H1 (cell line): ENCODE data around the gene TMIGD2. TPM values are rescaled to one million over a fixed set of nuclear protein-coding genes. Genes with fewer than 3 reads are reported as not detected.
A peak's percentile ranks its signal among the peaks of the same experiment; 100 is the strongest.

Source experiments
- CTCF ChIA-PET: fragments of 300-600 bp; sonication (Branson Sonifier 250); formaldehyde crosslinking; loops from one replicate; lab custom pipeline; 2021; ENCODE audit not compliant: partially characterized antibody; lab: Charles Lee
- POLR2A ChIA-PET: fragments of 300-600 bp; sonication (Branson Sonifier 250); formaldehyde crosslinking; loops from one replicate; lab custom pipeline; 2021; ENCODE audit warnings: inconsistent platforms; ENCODE audit not compliant: partially characterized antibody; lab: Charles Lee
- DNase-seq, 2 experiments: peaks; one replicate each; pipeline versions ENCODE4 v3.0.0 to v3.0.0-alpha.2; 2010 to 2022; ENCODE audit warnings: low spot score in 2 of 2, low read depth in 1 of 2, mixed read lengths in 1 of 2
- FAIRE-seq: peaks from 2 replicates; lab custom pipeline; 2011; peaks lifted over from hg19 to GRCh38; lab: Jason Lieb, UNC
- H2AFZ ChIP-seq: 2 replicates; pipeline ENCODE4 v1.8.1; 2012; ENCODE audit warnings: low read length, inconsistent platforms
- H2AK5ac ChIP-seq: 2 replicates; pipeline ENCODE4 v1.6.1; 2013; ENCODE audit warnings: low read depth, low read length
- H2BK120ac ChIP-seq: replicated peaks from 2 replicates; pipeline ENCODE3; 2013; ENCODE audit warnings: low read depth, low read length, inconsistent platforms
- H2BK12ac ChIP-seq: 2 replicates; pipeline ENCODE4 v1.6.1; 2013; ENCODE audit warnings: low read depth, low read length
- H2BK15ac ChIP-seq: 2 replicates; pipeline ENCODE4 v1.6.1; 2013; ENCODE audit warnings: low read length
- H2BK20ac ChIP-seq: 2 replicates; pipeline ENCODE4 v1.6.1; 2013; ENCODE audit warnings: low read length
- H2BK5ac ChIP-seq: 2 replicates; pipeline ENCODE4 v1.6.1; 2013; ENCODE audit warnings: low read depth, low read length
- H3K14ac ChIP-seq: 2 replicates; pipeline ENCODE4 v1.6.1; 2013; ENCODE audit warnings: inconsistent platforms; ENCODE audit not compliant: insufficient read length
- H3K18ac ChIP-seq: 2 replicates; pipeline ENCODE4 v1.6.1; 2013; ENCODE audit warnings: low read length; ENCODE audit errors: extremely low read depth
- H3K23ac ChIP-seq: 2 replicates; pipeline ENCODE4 v1.6.1; 2013; ENCODE audit warnings: inconsistent platforms; ENCODE audit not compliant: insufficient read length
- H3K23me2 ChIP-seq: 2 replicates; pipeline ENCODE4 v1.6.1; 2013; ENCODE audit warnings: low read depth, low read length
- H3K27ac ChIP-seq: 2 replicates; pipeline ENCODE4 v1.6.1; 2011; ENCODE audit warnings: low read depth, low read length, inconsistent platforms
- H3K27me3 ChIP-seq, 4 experiments: replicated peaks in 1 of 4; 1 replicate in 1 of 4; 2 replicates in 3 of 4; pipeline versions ENCODE4 v1.6.1 to v1.8.1; 2011 to 2013; ENCODE audit warnings: low read length in 3 of 4, mild to moderate bottlenecking in 3 of 4, inconsistent platforms in 2 of 4, mixed read lengths in 2 of 4, moderate library complexity in 1 of 4; ENCODE audit not compliant: control insufficient read depth in 3 of 4, insufficient read depth in 3 of 4; ENCODE audit errors: extremely low read depth in 1 of 4
- H3K36me3 ChIP-seq, 4 experiments: 2 replicates each; pipeline versions ENCODE4 v1.6.1 to v1.8.1; 2011 to 2013; ENCODE audit warnings: mild to moderate bottlenecking in 4 of 4, low read length in 3 of 4, moderate library complexity in 2 of 4, control low read depth in 1 of 4, inconsistent platforms in 1 of 4; ENCODE audit not compliant: insufficient read depth in 4 of 4, control insufficient read depth in 2 of 4
- H3K4ac ChIP-seq: replicated peaks from 2 replicates; pipeline ENCODE3; 2013; ENCODE audit warnings: low read length, low read depth, mixed read lengths, inconsistent platforms; ENCODE audit not compliant: insufficient read length
- H3K4me1 ChIP-seq, 4 experiments: replicated peaks in 1 of 4; 1 replicate in 1 of 4; 2 replicates in 3 of 4; pipeline versions ENCODE4 v1.6.1 to v1.8.1; 2011 to 2013; ENCODE audit warnings: low read length in 3 of 4, inconsistent platforms in 2 of 4, mixed read lengths in 1 of 4; ENCODE audit not compliant: insufficient read depth in 4 of 4, control insufficient read depth in 3 of 4
- H3K4me2 ChIP-seq, 2 experiments: 2 replicates each; pipeline versions ENCODE4 v1.6.1 to v1.8.1; 2011 to 2013; ENCODE audit warnings: low read depth in 2 of 2, low read length in 2 of 2, control low read depth in 1 of 2, inconsistent platforms in 1 of 2, mild to moderate bottlenecking in 1 of 2; ENCODE audit not compliant: insufficient read depth in 1 of 2
- H3K4me3 ChIP-seq, 4 experiments: fragments of 200-600, 300-600 bp in 1 of 4; sonication (generic), shearing (Covaris generic), sonication (Bioruptor Twin) in 1 of 4; 2 replicates each; pipeline versions ENCODE4 v1.5.1 to v1.8.1; 2011 to 2016; ENCODE audit warnings: low read length in 4 of 4, low read depth in 3 of 4, control low read depth in 2 of 4, inconsistent platforms in 2 of 4, mild to moderate bottlenecking in 2 of 4, mixed read lengths in 1 of 4, moderate library complexity in 1 of 4; ENCODE audit not compliant: insufficient read depth in 2 of 4; ENCODE audit errors: extremely low read depth in 1 of 4
- H3K56ac ChIP-seq: replicated peaks from 2 replicates; pipeline ENCODE3; 2013; ENCODE audit warnings: low read depth, mild to moderate bottlenecking, mixed read lengths, low read length, inconsistent platforms; ENCODE audit not compliant: insufficient read length
- H3K79me1 ChIP-seq: 2 replicates; pipeline ENCODE4 v1.6.1; 2013; ENCODE audit warnings: low read depth, low read length, control low read depth
- H3K79me2 ChIP-seq, 2 experiments: 2 replicates each; pipeline versions ENCODE4 v1.6.1 to v1.8.1; 2012 to 2013; ENCODE audit warnings: low read length in 2 of 2, mild to moderate bottlenecking in 2 of 2, inconsistent platforms in 1 of 2; ENCODE audit not compliant: insufficient read depth in 2 of 2, control insufficient read depth in 1 of 2
- H3K9ac ChIP-seq, 4 experiments: replicated peaks in 1 of 4; 1 replicate in 1 of 4; 2 replicates in 3 of 4; pipeline versions ENCODE4 v1.6.1 to v1.8.1; 2011 to 2013; ENCODE audit warnings: low read depth in 3 of 4, low read length in 3 of 4, control low read depth in 2 of 4, mild to moderate bottlenecking in 2 of 4, moderate library complexity in 2 of 4, inconsistent platforms in 1 of 4; ENCODE audit errors: extremely low read depth in 1 of 4
- H3K9me3 ChIP-seq, 2 experiments: 2 replicates each; pipeline versions ENCODE4 v1.6.1 to v1.8.1; 2012 to 2013; ENCODE audit warnings: mild to moderate bottlenecking in 2 of 2, moderate library complexity in 2 of 2, control low read depth in 1 of 2, inconsistent platforms in 1 of 2, low read depth in 1 of 2, low read length in 1 of 2, mixed read lengths in 1 of 2; ENCODE audit not compliant: insufficient read depth in 2 of 2
- H4K20me1 ChIP-seq, 2 experiments: replicated peaks in 1 of 2; 2 replicates each; pipeline versions ENCODE3 to v1.8.1; 2011 to 2013; ENCODE audit warnings: inconsistent platforms in 2 of 2, low read length in 2 of 2, mild to moderate bottlenecking in 1 of 2; ENCODE audit not compliant: insufficient read depth in 2 of 2, control insufficient read depth in 1 of 2
- H4K5ac ChIP-seq: 2 replicates; pipeline ENCODE4 v1.6.1; 2013; ENCODE audit warnings: low read length, low read depth, mixed read lengths, inconsistent platforms; ENCODE audit not compliant: insufficient read length
- H4K8ac ChIP-seq: 2 replicates; pipeline ENCODE4 v1.8.0; 2013; ENCODE audit warnings: mild to moderate bottlenecking, moderate library complexity, low read length, inconsistent platforms; ENCODE audit not compliant: insufficient read depth; ENCODE audit errors: extremely low read depth
- H4K91ac ChIP-seq: replicated peaks from 2 replicates; pipeline ENCODE3; 2013; ENCODE audit warnings: low read length, mixed read lengths, inconsistent platforms; ENCODE audit not compliant: insufficient read length
- ASH2L ChIP-seq: fragments of 200-600, 300-600 bp; sonication (generic); IDR thresholded peaks from one replicate; pipeline ENCODE4 v1.7.1; 2017; ENCODE audit warnings: low read length
- CBX5 ChIP-seq: fragments of 300-800, 300-1000 bp; sonication (generic); IDR thresholded peaks from 2 replicates; pipeline ENCODE4 v1.7.1; 2016; ENCODE audit warnings: antibody characterized with exemption, low read length, low read depth
- KDM4A ChIP-seq: IDR thresholded peaks from one replicate; pipeline ENCODE4 v1.7.1; 2012; ENCODE audit warnings: low read depth, mild to moderate bottlenecking, moderate library complexity, low read length, inconsistent platforms; ENCODE audit not compliant: severe bottlenecking
- MAX ChIP-seq: IDR thresholded peaks from 2 replicates; pipeline ENCODE4 v1.6.1; 2012; ENCODE audit warnings: inconsistent platforms
- TAF1 ChIP-seq: IDR thresholded peaks from 2 replicates; pipeline ENCODE4 v1.6.1; 2011; ENCODE audit warnings: mild to moderate bottlenecking, low read depth, low read length
- WGBS, 2 experiments: shearing (Covaris generic) in 1 of 2; methylation state at CpG; one replicate each; pipeline versions ENCODE4 v1.1.6 to v1.1.7; 2013 to 2015; ENCODE audit warnings: low lambda C conversion rate in 2 of 2, mixed read lengths in 2 of 2, inconsistent platforms in 1 of 2, low coverage in 1 of 2, missing lambda C conversion rate in 1 of 2; ENCODE audit not compliant: insufficient replicate concordance in 2 of 2, insufficient coverage in 1 of 2, insufficient read length in 1 of 2; ENCODE audit errors: extremely low coverage in 1 of 2, missing lambda C conversion rate in 1 of 2; 5-methylcytosine and 5-hydroxymethylcytosine counted together
- polyA plus RNA-seq, 7 experiments: library from polyadenylated mRNA; depleted of rRNA in 3 of 7; stranded (reverse) in 5 of 7; unstranded in 2 of 7; fragments of >200 nt in 5 of 7; fragments of 200-250 nt in 2 of 7; gene quantifications; 1 replicate in 5 of 7; 2 replicates in 1 of 7; 4 replicates in 1 of 7; pipeline versions ENCODE4 v1.2.1 to v1.2.3, GENCODE V29; 2011 to 2013; ENCODE audit warnings: missing spikeins in 2 of 7, mixed read lengths in 2 of 7
- total RNA-seq: library from RNA; stranded (reverse); fragmentation: NEBNext Ultra II Directional; extraction: Animal tissue kit (Norgen Biotek cat#: 25700); gene quantifications from 2 replicates; pipeline ENCODE4 v1.2.1, GENCODE V29; 2021

TMIGD2 gene
- total and polyA plus RNA-seq, 2 of the 8 experiments (the other 6 are each of a cell fraction or from before 2014, with no cell fraction given) = 0.39 to 0.41 TPM

GRCh38 chr19:4279267-4279529 is 23.0 kb downstream of the TMIGD2 start:
- H3K9ac ChIP-seq = no peak overlapping the region
- POLR2A ChIA-PET = interaction anchor here (0.6 to 2.4 kb wide), 7 partner anchors 11 to 732 kb away, joined by 3 to 11 read pairs (median 3); no protein-coding TSS in a partner anchor
- peak in 1 of 2 experiments; percentile 60 for DNase-seq
- H3K27ac ChIP-seq = no peak overlapping the region
- H2BK120ac ChIP-seq = no peak overlapping the region
- H4K5ac ChIP-seq = no peak overlapping the region
- H3K79me2 ChIP-seq = no peaks in the 10 kb centered on the region
- no peaks in the 10 kb centered on the region for H3K36me3 ChIP-seq
- H3K79me1 ChIP-seq = no peaks in the 10 kb centered on the region
- CTCF ChIA-PET = interaction anchor here (0.8 to 14.6 kb wide), 4 partner anchors 12 to 67 kb away, joined by 5 to 311 read pairs (median 16); partner anchors contain the start of genes MPND and STAP2
- no peak overlapping the region for H2AFZ ChIP-seq
- no peak overlapping the region for H2BK12ac ChIP-seq
- no peak overlapping the region for H2BK15ac ChIP-seq
- peaks cover 0 to 2% (median under 1%) of the 10 kb centered on the region in 4 experiments; a peak in 5 of 7 replicates for H3K4me1 ChIP-seq
- peak overlapping the region; percentile 78 to 88 for H3K4me2 ChIP-seq
- FAIRE-seq = no peak
- H2AK5ac ChIP-seq = no peak overlapping the region
- H3K56ac ChIP-seq = no peak overlapping the region
- H4K20me1 ChIP-seq = no peaks in the 10 kb centered on the region
- no peak overlapping the region for H3K4ac ChIP-seq
- no peaks in the 10 kb centered on the region for H3K9me3 ChIP-seq
- H4K91ac ChIP-seq = no peak overlapping the region
- no peak overlapping the region; the same call in 1 of the 2 replicates for H3K18ac ChIP-seq
- peaks cover 9% of the 10 kb centered on the region; the same call in 1 of the 2 replicates for H3K23me2 ChIP-seq
- no peak overlapping the region for H2BK5ac ChIP-seq
- peak overlapping the region; percentile 86; the same call in 1 of the 2 replicates for H4K8ac ChIP-seq
- TF ChIP-seq TAF1 = peak; percentile 34; the same call in 1 of the 2 replicates
- TF ChIP-seq CBX5 = no peak
- no peak for TF ChIP-seq MAX
- TF ChIP-seq ASH2L = peak; percentile 39
- peak; percentile 70 for TF ChIP-seq KDM4A
- peaks cover 9 to 35% (median 29%) of the 10 kb centered on the region in 4 experiments for H3K27me3 ChIP-seq
- H3K4me3 ChIP-seq = peak overlapping the region; percentile 49 to 88 (median 57)
- H3K23ac ChIP-seq = no peak overlapping the region
- 3% methylated on average over 6 of the region's 30 CpGs; no CpG with 5 or more reads in 1 of the 2 experiments for WGBS, 2 experiments
- no peak overlapping the region for H2BK20ac ChIP-seq
- H3K14ac ChIP-seq = no peak overlapping the region
